LNCaP clone FGC (cell line): ENCODE results near the gene MCFD2.

Experiments
- DNase-seq: peaks from one replicate; pipeline ENCODE4 v3.0.0-alpha.2; 2011; ENCODE audit warnings: low read depth
- H3K4me3 ChIP-seq: 2 replicates; pipeline ENCODE4 v1.5.1; 2011; ENCODE audit warnings: mild to moderate bottlenecking, low read depth, low read length, control low read depth
- CTCF ChIP-seq: IDR thresholded peaks from 2 replicates; pipeline ENCODE4 v1.5.1; 2012; ENCODE audit warnings: mild to moderate bottlenecking; ENCODE audit not compliant: control insufficient read depth, insufficient read depth; ENCODE audit errors: extremely low read depth

Gene MCFD2

GRCh38 chr2:46925474-46926351 lies 10.1 kb upstream of the MCFD2 start:
- H3K4me3 ChIP-seq: no peak overlapping the region
- no peak for DNase-seq
- no peak for TF ChIP-seq CTCF

- no peak for DNase-seq
- no peak for TF ChIP-seq CTCF
- H3K4me3 ChIP-seq: no peak overlapping the region
Measured at GRCh38 chr2:46924608-46925007, 9.0 kb upstream of the MCFD2 start.

GRCh38 chr2:46924038-46924437 lies 8.4 kb upstream of the MCFD2 start:
- DNase-seq: no peak
- no peak for TF ChIP-seq CTCF
- no peak overlapping the region for H3K4me3 ChIP-seq

DNA sequence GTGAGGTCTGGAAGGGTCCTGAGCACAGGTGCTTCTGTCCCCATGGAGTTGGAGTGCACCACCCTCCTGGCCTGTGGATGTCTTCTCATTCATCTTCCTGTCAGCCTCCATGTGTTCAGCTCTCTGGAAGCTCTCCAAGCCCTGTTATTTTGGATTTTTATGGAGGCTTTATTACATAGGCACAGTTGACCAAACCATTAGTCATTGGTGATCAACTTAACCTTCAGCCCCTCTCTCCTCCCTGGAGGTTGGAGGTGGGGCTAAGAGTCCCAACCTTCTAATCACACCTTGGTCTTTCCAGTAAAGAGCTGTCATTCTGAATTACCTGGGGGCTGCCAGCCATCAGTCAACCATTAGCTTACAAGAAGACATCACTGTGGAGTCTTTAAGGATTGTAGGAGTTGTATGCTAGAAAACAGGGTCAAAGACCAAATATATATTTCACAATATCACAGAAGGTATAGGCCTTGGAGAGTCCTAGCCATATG lies 7.5 kb upstream of the MCFD2 start:
- no peak for DNase-seq
- no peak overlapping the region for H3K4me3 ChIP-seq
- no peak for TF ChIP-seq CTCF

- TF ChIP-seq CTCF: no peak
Measured at GRCh38 chr2:46922606-46923005, 7.0 kb upstream of the MCFD2 start.

GRCh38 chr2:46921676-46922448 lies 6.3 kb upstream of the MCFD2 start:
- no peak for DNase-seq
- no peak for TF ChIP-seq CTCF

More at GRCh38 chr2:46922606-46923005, 7.0 kb upstream of the MCFD2 start:
- no peak for DNase-seq
- no peak overlapping the region for H3K4me3 ChIP-seq

More at GRCh38 chr2:46921676-46922448, 6.3 kb upstream of the MCFD2 start:
- H3K4me3 ChIP-seq: no peak overlapping the region
